Upper lobe of left lung (tissue), 6 donors: ENCODE results near the gene LCA5L. TPM values are rescaled to one million over a fixed set of nuclear protein-coding genes. Genes with fewer than 3 reads are reported as not detected.

Experiments
- ATAC-seq, 2 donors: fragments of 200-7000 bp; cut with Tn5 transposase; one replicate each; pipeline ENCODE4 v1.9.1; 2022; ENCODE audit warnings: mild to moderate bottlenecking in 2 of 2, moderate library complexity in 2 of 2; ENCODE audit not compliant: low FRiP score in 2 of 2
- DNase-seq, 2 donors: peaks; one replicate each; pipeline ENCODE4 v3.0.0-alpha.2; 2019 to 2020
- H3K27ac ChIP-seq, 4 donors: fragments of 200-600 bp; sonication (generic); one replicate each; pipeline ENCODE4 v1.5.1; 2016 to 2019
- H3K27me3 ChIP-seq, 4 donors: fragments of 200-600 bp; sonication (generic); one replicate each; pipeline ENCODE4 v1.5.1; 2017 to 2019
- H3K36me3 ChIP-seq, 4 donors: fragments of 200-600 bp; sonication (generic); one replicate each; pipeline ENCODE4 v1.5.1; 2016 to 2019
- H3K4me1 ChIP-seq, 4 donors: fragments of 200-600 bp; sonication (generic); one replicate each; pipeline ENCODE4 v1.5.1; 2018 to 2019
- H3K4me3 ChIP-seq, 4 donors: fragments of 200-600 bp; sonication (generic); one replicate each; pipeline ENCODE4 v1.5.1; 2017 to 2019; ENCODE audit warnings: mild to moderate bottlenecking in 2 of 4, moderate library complexity in 1 of 4
- H3K9me3 ChIP-seq, 4 donors: fragments of 200-600 bp; sonication (generic); one replicate each; pipeline ENCODE4 v1.5.1; 2018 to 2019
- EP300 ChIP-seq, 4 donors: sonication (generic); formaldehyde crosslinking; IDR thresholded peaks; one replicate each; pipeline ENCODE4 v1.5.1; 2017; ENCODE audit warnings: antibody characterized with exemption in 4 of 4, control low read depth in 2 of 4
- POLR2A ChIP-seq, 4 donors: fragments of 450-650 bp; IDR thresholded peaks; one replicate each; pipeline ENCODE4 v1.5.1; 2016 to 2017; ENCODE audit warnings: antibody characterized with exemption in 4 of 4, mild to moderate bottlenecking in 2 of 4
- POLR2AphosphoS5 ChIP-seq, 2 donors: sonication (generic); formaldehyde crosslinking; IDR thresholded peaks; one replicate each; pipeline ENCODE4 v1.5.1; 2017; ENCODE audit warnings: antibody characterized with exemption in 2 of 2
- WGBS, 2 donors: methylation state at CpG; one replicate each; pipeline ENCODE4 v1.1.5; 2017 to 2018; 5-methylcytosine and 5-hydroxymethylcytosine counted together
- total RNA-seq, 6 donors: library from RNA; depleted of rRNA in 4 of 6; stranded (reverse); fragments of >200 nt in 4 of 6; gene quantifications; one replicate each; pipeline versions ENCODE4 v1.1.0 to v1.2.1, GENCODE V29; 2016 to 2021
- TF ChIP-seq, protein P1 (sequence below), 6 experiments: fragments of 450-650 bp in 4 of 6; fragments of 200-600 bp in 2 of 6; sonication (generic) in 2 of 6; IDR thresholded peaks; one replicate each; pipeline ENCODE4 v1.5.1; 2016 to 2019; ENCODE audit warnings: antibody characterized with exemption in 6 of 6
- donor health status: DM: no; HTN: no; CAD: no; lungs with moderate emphysema.
- donor health status: DM: no; HTN: yes; CAD: no; lungs with severe emphysema.

LCA5L gene
- total RNA-seq, 6 donors from 2014 or later: 1.9 to 16.6 (median 2.5) TPM; not detected in 1

DNA sequence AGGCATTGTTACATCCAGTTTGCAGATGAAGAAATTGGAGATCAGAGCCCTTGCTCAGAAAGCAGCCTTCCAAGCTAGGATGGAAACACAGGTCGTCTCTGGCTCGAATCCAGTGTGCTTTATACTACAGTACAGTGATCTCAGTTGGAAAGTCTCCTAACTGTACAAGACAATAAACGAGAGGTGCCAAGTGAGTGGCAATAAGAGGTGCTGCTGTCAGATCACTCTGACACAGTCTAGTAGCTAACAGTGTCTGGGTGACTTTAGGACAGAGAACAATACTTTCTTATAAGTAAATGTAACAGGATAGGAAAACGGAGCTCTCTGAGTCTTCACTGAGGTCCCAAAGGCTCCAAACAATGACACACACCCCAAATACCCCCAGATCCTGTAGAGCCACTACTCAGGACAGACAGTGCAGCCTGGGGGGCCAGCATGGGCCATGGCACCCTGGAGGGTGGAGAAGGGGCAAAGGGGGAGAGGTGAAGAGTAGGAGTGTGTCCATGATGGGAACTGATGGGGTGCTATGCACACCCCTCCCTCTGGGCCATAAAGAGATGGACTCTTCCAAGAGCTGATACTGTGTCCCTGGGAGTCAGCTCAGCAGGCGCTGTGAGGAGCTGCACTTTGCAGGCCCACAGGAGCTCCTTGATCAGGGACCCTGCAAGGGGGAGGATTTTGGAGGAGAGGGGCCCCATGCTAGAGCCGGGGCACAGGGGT is 9.5 kb upstream of the LCA5L start:
- peak in 1 of 2 donors; percentile 29 for DNase-seq
- TF ChIP-seq EP300 (IDR thresholded peaks at IDR 0.05) (no peak), POLR2A (IDR thresholded peaks at IDR 0.05) (no peak), POLR2AphosphoS5 (IDR thresholded peaks at IDR 0.05) (no peak)
- TF ChIP-seq, protein P1, sequence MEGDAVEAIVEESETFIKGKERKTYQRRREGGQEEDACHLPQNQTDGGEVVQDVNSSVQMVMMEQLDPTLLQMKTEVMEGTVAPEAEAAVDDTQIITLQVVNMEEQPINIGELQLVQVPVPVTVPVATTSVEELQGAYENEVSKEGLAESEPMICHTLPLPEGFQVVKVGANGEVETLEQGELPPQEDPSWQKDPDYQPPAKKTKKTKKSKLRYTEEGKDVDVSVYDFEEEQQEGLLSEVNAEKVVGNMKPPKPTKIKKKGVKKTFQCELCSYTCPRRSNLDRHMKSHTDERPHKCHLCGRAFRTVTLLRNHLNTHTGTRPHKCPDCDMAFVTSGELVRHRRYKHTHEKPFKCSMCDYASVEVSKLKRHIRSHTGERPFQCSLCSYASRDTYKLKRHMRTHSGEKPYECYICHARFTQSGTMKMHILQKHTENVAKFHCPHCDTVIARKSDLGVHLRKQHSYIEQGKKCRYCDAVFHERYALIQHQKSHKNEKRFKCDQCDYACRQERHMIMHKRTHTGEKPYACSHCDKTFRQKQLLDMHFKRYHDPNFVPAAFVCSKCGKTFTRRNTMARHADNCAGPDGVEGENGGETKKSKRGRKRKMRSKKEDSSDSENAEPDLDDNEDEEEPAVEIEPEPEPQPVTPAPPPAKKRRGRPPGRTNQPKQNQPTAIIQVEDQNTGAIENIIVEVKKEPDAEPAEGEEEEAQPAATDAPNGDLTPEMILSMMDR (IDR thresholded peaks at IDR 0.05): no peak
- no peaks in the 10 kb centered on the region for H3K4me1 ChIP-seq
- peak in 1 of 2 donors; percentile 52 for ATAC-seq
- H3K4me3 ChIP-seq: no peak overlapping the region
- H3K27ac ChIP-seq: no peak overlapping the region
- no peaks in the 10 kb centered on the region for H3K36me3 ChIP-seq
- no peaks in the 10 kb centered on the region for H3K27me3 ChIP-seq
- H3K9me3 ChIP-seq: no peaks in the 10 kb centered on the region
- 70% methylated on average over 4 to 6 of the region's 6 CpGs for WGBS, 2 donors

DNA sequence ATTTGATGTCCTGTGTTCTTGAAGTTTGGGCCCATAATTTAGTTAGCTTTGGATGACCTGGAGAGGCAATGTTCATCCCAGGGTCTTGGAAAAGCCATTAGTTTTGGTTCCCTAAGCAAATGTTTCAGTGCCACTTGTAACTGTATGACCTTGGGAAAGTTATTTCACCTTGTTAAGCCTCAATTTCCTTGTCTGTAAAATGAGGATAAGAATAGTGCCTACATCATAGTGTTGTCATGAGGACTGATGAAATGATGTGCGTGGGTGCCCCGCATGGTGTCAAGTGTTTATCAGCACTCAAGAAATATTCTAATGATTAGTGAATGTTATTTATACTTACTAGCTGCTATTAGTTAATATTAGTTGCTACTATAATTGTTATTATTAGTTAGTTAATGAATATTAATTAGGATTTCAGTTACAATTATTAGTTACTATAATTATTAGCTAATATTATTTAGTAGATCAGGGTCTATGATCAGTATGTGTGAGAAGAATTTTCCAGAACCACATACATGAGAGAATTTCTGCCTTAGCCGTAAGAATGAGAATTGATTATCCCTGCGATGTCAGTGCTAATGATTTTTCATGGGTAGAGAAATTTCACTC is 8.1 kb upstream of the LCA5L start:
- Histone ChIP-seq H3K36me3 (no peaks in the 10 kb centered on the region), H3K27me3 (no peaks in the 10 kb centered on the region), H3K4me1 (no peaks in the 10 kb centered on the region), H3K9me3 (no peaks in the 10 kb centered on the region), H3K27ac (no peak overlapping the region), H3K4me3 (no peak overlapping the region)
- no peak for ATAC-seq
- DNase-seq: no peak
- 92 to 96% methylated on average over 4 of the region's 4 CpGs for WGBS, 2 donors
- TF ChIP-seq, protein P1 (IDR thresholded peaks at IDR 0.05): no peak
- TF ChIP-seq EP300 (IDR thresholded peaks at IDR 0.05): no peak
- no peak for TF ChIP-seq POLR2A (IDR thresholded peaks at IDR 0.05)
- no peak for TF ChIP-seq POLR2AphosphoS5 (IDR thresholded peaks at IDR 0.05)

DNA sequence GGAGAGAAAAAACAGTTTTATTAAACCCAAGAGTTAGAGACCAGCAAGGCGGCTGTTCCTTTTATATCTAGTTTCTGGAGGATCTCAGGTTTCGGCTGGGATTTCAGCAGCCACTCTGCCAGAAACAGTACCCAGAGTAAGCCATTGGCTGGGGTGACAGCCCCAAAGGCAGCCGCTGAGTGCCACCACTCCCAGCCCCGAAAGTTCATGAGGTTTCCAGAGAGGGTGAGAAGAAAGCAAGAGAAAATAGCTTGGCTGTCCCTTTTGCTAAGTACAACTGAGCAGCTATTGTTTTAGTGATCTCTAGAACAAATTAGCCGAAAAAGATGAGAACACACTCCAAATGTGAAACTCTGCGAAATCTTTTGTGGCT is 7.4 kb upstream of the LCA5L start:
- no peaks in the 10 kb centered on the region for H3K36me3 ChIP-seq
- no peaks in the 10 kb centered on the region for H3K27me3 ChIP-seq
- H3K4me3 ChIP-seq: no peak overlapping the region
- H3K4me1 ChIP-seq: no peaks in the 10 kb centered on the region
- TF ChIP-seq POLR2A (IDR thresholded peaks at IDR 0.05): no peak
- TF ChIP-seq, protein P1 (IDR thresholded peaks at IDR 0.05): no peak
- no peak for TF ChIP-seq EP300 (IDR thresholded peaks at IDR 0.05)
- no peak for TF ChIP-seq POLR2AphosphoS5 (IDR thresholded peaks at IDR 0.05)
- DNase-seq (no peak), ATAC-seq (no peak)
- H3K9me3 ChIP-seq: no peaks in the 10 kb centered on the region
- H3K27ac ChIP-seq: no peak overlapping the region
- 86 to 89% methylated on average over 6 of the region's 6 CpGs for WGBS, 2 donors

DNA sequence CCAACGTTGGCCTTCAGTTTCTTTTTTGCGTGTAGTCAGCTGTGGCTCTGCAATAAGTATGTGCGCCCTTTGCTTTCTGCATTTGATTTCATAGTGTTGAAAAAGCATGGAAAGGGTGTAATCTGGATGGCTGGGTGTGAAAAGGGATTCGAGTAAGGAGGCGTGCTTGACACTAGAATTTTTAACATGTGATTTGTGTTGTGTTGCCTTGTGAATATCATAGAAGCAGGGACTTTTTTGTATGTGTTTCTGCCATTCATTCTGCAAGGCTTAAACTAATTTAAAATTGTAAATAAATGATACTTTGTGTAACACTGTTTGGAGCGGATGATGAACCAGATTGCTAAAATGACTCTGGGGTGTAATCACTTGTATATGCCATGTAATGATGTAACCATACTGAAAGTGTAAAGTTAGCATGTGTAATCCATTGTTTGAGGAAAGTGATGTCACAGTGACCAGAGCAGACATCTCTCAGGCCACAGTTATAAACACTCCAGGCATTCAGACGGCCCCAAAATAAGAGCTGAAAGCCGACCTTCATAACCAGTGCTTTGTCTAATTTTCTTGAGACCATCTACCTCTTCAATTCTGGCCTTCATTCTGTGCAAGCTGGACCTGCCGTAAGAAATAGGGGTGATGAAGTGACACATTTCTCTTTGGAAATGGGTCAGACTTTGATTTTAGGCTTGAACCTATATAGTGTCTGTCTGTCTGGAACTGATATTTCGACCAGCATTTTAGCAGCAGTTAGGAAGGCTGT is 6.8 kb upstream of the LCA5L start:
- no peaks in the 10 kb centered on the region for H3K36me3 ChIP-seq
- peak in 1 of 2 donors; percentile 54 for ATAC-seq
- no peak for DNase-seq
- 63 to 68% methylated on average over 10 of the region's 10 CpGs for WGBS, 2 donors
- peak overlapping the region in 3 of 4 donors; percentile 9 to 43 (median 35) for H3K4me3 ChIP-seq
- H3K27ac ChIP-seq: peak overlapping the region in 1 of 4 donors; percentile 44
- TF ChIP-seq, protein P1 (IDR thresholded peaks at IDR 0.05): no peak
- TF ChIP-seq EP300 (IDR thresholded peaks at IDR 0.05) (no peak), POLR2A (IDR thresholded peaks at IDR 0.05) (no peak), POLR2AphosphoS5 (IDR thresholded peaks at IDR 0.05) (no peak)
- H3K9me3 ChIP-seq: no peaks in the 10 kb centered on the region
- H3K4me1 ChIP-seq: no peaks in the 10 kb centered on the region
- H3K27me3 ChIP-seq: no peaks in the 10 kb centered on the region
